Spleen (tissue), 11 donors: ENCODE data around the gene PDLIM7. TPM values are rescaled to one million over a fixed set of nuclear protein-coding genes. Genes with fewer than 3 reads are reported as not detected.

Experiments
- DNase-seq: peaks from one replicate; pipeline ENCODE4 v3.0.0-alpha.2; 2020
- H3K27ac ChIP-seq, 8 donors: fragments of 200-600 bp; sonication (generic) in 7 of 8; 1 replicate in 4 of 8; 2 replicates in 4 of 8; pipeline versions ENCODE4 v1.5.0 to v1.8.0; 2016 to 2021; ENCODE audit warnings: inconsistent platforms in 4 of 8, mild to moderate bottlenecking in 4 of 8, moderate library complexity in 1 of 8
- H3K27me3 ChIP-seq, 7 donors: fragments of 200-600 bp; sonication (generic) in 6 of 7; replicated peaks in 1 of 7; 1 replicate in 4 of 7; 2 replicates in 3 of 7; pipeline versions ENCODE4 v1.5.0 to v1.8.0; 2016 to 2021; ENCODE audit warnings: inconsistent platforms in 3 of 7, mild to moderate bottlenecking in 1 of 7
- H3K36me3 ChIP-seq, 6 donors: fragments of 200-600 bp; sonication (generic) in 5 of 6; 1 replicate in 4 of 6; 2 replicates in 2 of 6; pipeline versions ENCODE4 v1.5.0 to v1.8.0; 2016 to 2021; ENCODE audit warnings: inconsistent platforms in 2 of 6
- H3K4me1 ChIP-seq, 6 donors: fragments of 200-600 bp; sonication (generic) in 5 of 6; 1 replicate in 3 of 6; 2 replicates in 3 of 6; pipeline versions ENCODE4 v1.5.0 to v1.8.0; 2016 to 2021; ENCODE audit warnings: inconsistent platforms in 3 of 6
- H3K4me3 ChIP-seq, 8 donors: fragments of 200-600 bp; sonication (generic) in 7 of 8; 1 replicate in 4 of 8; 2 replicates in 4 of 8; pipeline versions ENCODE4 v1.5.0 to v1.8.0; 2016 to 2021; ENCODE audit warnings: inconsistent platforms in 4 of 8, mild to moderate bottlenecking in 4 of 8, moderate library complexity in 2 of 8
- H3K9me3 ChIP-seq, 8 donors: fragments of 200-600 bp; sonication (generic) in 7 of 8; 1 replicate in 4 of 8; 2 replicates in 4 of 8; pipeline versions ENCODE4 v1.5.0 to v1.8.0; 2016 to 2021; ENCODE audit warnings: inconsistent platforms in 4 of 8
- CTCF ChIP-seq, 11 experiments: fragments of 200-600 bp in 7 of 11; fragments of 450-650 bp in 4 of 11; sonication (generic) in 4 of 11; IDR thresholded peaks in 8 of 11; conservative IDR thresholded peaks in 3 of 11; 1 replicate in 7 of 11; 2 replicates in 4 of 11; pipeline versions ENCODE4 v1.4.0 to v1.8.0; 2016 to 2021; ENCODE audit warnings: antibody characterized with exemption in 11 of 11, inconsistent platforms in 4 of 11, mild to moderate bottlenecking in 1 of 11
- POLR2A ChIP-seq, 3 donors: fragments of 450-650 bp; IDR thresholded peaks; one replicate each; pipeline ENCODE4 v1.5.1; 2017; ENCODE audit warnings: antibody characterized with exemption in 3 of 3, mild to moderate bottlenecking in 1 of 3
- POLR2AphosphoS5 ChIP-seq, 3 donors: sonication (generic); formaldehyde crosslinking; IDR thresholded peaks; one replicate each; pipeline ENCODE4 v1.5.1; 2017; ENCODE audit warnings: antibody characterized with exemption in 3 of 3
- WGBS, 5 donors: extraction: QIAGEN DNeasy Blood & Tissue Kit in 3 of 5; methylation state at CpG; one replicate each; pipeline versions ENCODE4 v1.1.5 to v1.1.7; 2013 to 2018; 5-methylcytosine and 5-hydroxymethylcytosine counted together
- intact Hi-C: fragments of 100-400 bp; cut with DNase I; formaldehyde crosslinking; loops from one replicate; pipeline ENCODE4 v1.15.0; 2023; ENCODE audit warnings: low total_unique reads
- polyA plus RNA-seq, 3 donors: library from polyadenylated mRNA; stranded (reverse); fragments of 200-250 nt; gene quantifications; one replicate each; pipeline ENCODE4 v1.2.1, GENCODE V29; 2013
- total RNA-seq, 7 donors: library from RNA; depleted of rRNA in 3 of 7; stranded (reverse); fragments of >200 nt in 3 of 7; fragmentation: NEBNext Ultra II Directional in 4 of 7; extraction: Animal tissue kit (Norgen Biotek cat#: 25700) in 4 of 7; gene quantifications; one replicate each; pipeline versions ENCODE4 v1.1.0 to v1.2.1, GENCODE V29; 2016 to 2021
- donor health status: healthy with polysubstance abuse.
- donor health status: DM: no; HTN: no; CAD: no; lungs with moderate emphysema.
- donor health status: DM: no; HTN: no; CAD: no.
- donor health status: Bipolar disorder and iron deficiency.
- donor health status: healthy.
- donor health status: DM: no; HTN: no; CAD: no.
- donor health status: DM: yes; HTN: yes; CAD: no.

PDLIM7 gene
- total and polyA plus RNA-seq, 10 donors, result 42.5 to 220 (median 85.1) TPM

GRCh38 chr5:177456976-177457851, 40.2 kb downstream of the PDLIM7 start:
- peak; percentile 35 to 82 (median 66) for TF ChIP-seq CTCF (IDR thresholded peaks at IDR 0.05 in 8 of 11, conservative IDR thresholded peaks at IDR 0.05 in 3 of 11)
- TF ChIP-seq POLR2AphosphoS5 (IDR thresholded peaks at IDR 0.05), result no peak
- Histone ChIP-seq H3K27ac (peak overlapping the region in 2 of 8 donors; percentile 91 to 93), H3K9me3 (no peaks in the 10 kb centered on the region), H3K36me3 (peaks cover 0 to 18% (median 2%) of the 10 kb centered on the region in 6 donors), H3K27me3 (peaks cover 0 to 4% (median 0%) of the 10 kb centered on the region in 7 donors), H3K4me1 (peaks cover 17 to 64% (median 51%) of the 10 kb centered on the region in 6 donors), H3K4me3 (no peak overlapping the region)
- peak; percentile 86 for DNase-seq
- WGBS, 5 donors, result 80 to 89% (median 87%) methylated on average over 21 to 24 of the region's 24 CpGs
- intact Hi-C loops, result loop anchor here (10.0 kb wide), 1 partner anchor 142 kb away; the partner anchor contains the start of gene MXD3

- peaks cover 0 to 4% (median 0%) of the 10 kb centered on the region in 7 donors for H3K27me3 ChIP-seq
- peak overlapping the region in 4 of 8 donors; percentile 85 to 95 (median 92) for H3K27ac ChIP-seq
- peaks cover 0 to 18% (median 2%) of the 10 kb centered on the region in 6 donors for H3K36me3 ChIP-seq
- TF ChIP-seq POLR2A (IDR thresholded peaks at IDR 0.05) (no peak), POLR2AphosphoS5 (IDR thresholded peaks at IDR 0.05) (no peak), CTCF (IDR thresholded peaks at IDR 0.05 in 8 of 11, conservative IDR thresholded peaks at IDR 0.05 in 3 of 11) (peak in 6 of 11 experiments; percentile 39 to 75 (median 58))
- no peak for DNase-seq
- 17 to 29% (median 23%) methylated on average over 12 of the region's 12 CpGs for WGBS, 5 donors
- intact Hi-C loops, result loop anchor here (10.0 kb wide), 1 partner anchor 142 kb away; the partner anchor contains the start of gene MXD3
- H3K9me3 ChIP-seq, result no peaks in the 10 kb centered on the region
- peaks cover 14 to 58% (median 44%) of the 10 kb centered on the region in 6 donors for H3K4me1 ChIP-seq
- peak overlapping the region in 5 of 8 donors; percentile 61 to 83 (median 69) for H3K4me3 ChIP-seq
Measured at GRCh38 chr5:177456591-177456964, 40.8 kb downstream of the PDLIM7 start.

- peak in 1 of 3 donors; percentile 28 for TF ChIP-seq POLR2A (IDR thresholded peaks at IDR 0.05)
- TF ChIP-seq CTCF (IDR thresholded peaks at IDR 0.05 in 8 of 11, conservative IDR thresholded peaks at IDR 0.05 in 3 of 11), result peak; percentile 84 to 99 (median 96)
- peak; percentile 64 to 75 (median 65) for TF ChIP-seq POLR2AphosphoS5 (IDR thresholded peaks at IDR 0.05)
- Histone ChIP-seq H3K27me3 (peaks cover 0 to 4% (median 0%) of the 10 kb centered on the region in 7 donors), H3K4me3 (peak overlapping the region; percentile 61 to 83 (median 71)), H3K9me3 (no peaks in the 10 kb centered on the region), H3K36me3 (peaks cover 0 to 18% (median 2%) of the 10 kb centered on the region in 6 donors), H3K4me1 (peaks cover 11 to 54% (median 41%) of the 10 kb centered on the region in 6 donors), H3K27ac (peak overlapping the region; percentile 76 to 95 (median 90))
- intact Hi-C loops, result loop anchor here (10.0 kb wide), 1 partner anchor 141 kb away; the partner anchor contains the start of gene MXD3
- 0 to 1% (median 0%) methylated on average over 31 to 76 of the region's 76 CpGs for WGBS, 5 donors
- DNase-seq, result peak; percentile 98
Measured at GRCh38 chr5:177455661-177456590, 41.5 kb downstream of the PDLIM7 start.
